HG03108 (cell line): ENCODE measurements around the gene CRYBG2.
"Not testable (repeated sequence)": the region's sequence is repeated elsewhere in the genome, so short reads cannot be mapped to it uniquely, and the experiment has no call there.

Experiments
- ATAC-seq: cut with Tn5 transposase; IDR thresholded peaks from one replicate; pipeline ENCODE4 v1.9.1; 2021; ENCODE audit warnings: moderate library complexity; ENCODE audit not compliant: unreplicated experiment

CRYBG2 gene

DNA sequence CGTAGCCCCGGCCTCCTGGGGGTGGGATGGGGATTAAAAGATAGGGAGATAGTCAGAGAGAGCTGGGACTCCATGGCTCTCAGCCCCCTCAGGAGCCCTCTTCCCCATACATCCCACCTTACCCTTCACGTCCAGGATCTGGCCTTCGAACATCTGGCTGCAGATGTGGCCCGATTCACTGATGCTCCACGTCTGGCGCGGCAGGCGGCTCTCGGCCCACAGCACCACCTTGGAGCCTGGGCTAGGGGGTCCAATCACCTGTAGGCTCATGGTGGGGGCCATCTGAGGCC, 31.9 kb downstream of the CRYBG2 start:
- no peak for ATAC-seq

DNA sequence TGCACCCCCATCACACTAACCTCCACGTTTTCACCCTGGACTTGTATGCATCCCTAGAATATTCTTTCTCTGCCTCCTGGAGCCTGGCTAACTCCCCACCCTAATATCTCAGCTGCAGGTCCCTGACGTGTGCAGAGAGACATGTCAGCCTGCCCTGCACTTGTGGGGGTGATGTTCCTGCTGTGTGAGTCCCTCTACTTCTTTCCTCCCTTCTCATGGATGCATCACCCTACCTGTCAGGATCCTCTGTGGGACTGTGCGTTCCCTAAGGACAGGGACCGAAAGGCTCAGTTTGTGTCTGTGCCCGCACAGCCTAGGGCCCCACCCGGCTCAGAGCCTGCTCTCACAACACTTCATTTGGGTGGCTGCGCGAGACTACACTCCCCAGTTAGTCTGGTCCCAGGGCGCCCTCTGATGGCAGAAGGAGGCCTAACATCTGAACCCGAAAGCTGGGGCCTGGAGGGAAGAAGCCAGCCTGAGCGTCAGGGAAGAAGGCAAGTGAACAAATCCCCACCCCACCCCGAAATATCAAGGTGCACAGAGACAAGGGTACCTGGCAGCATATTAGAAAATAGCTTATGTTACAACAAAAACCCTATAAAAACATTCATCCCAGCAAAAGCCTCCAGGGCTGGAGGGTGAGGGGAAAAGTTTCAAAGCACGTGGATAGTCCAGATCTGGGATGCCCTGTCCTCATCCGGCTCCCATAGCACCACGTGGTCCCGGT, 32.5 kb downstream of the CRYBG2 start:
- peak; percentile 35 for ATAC-seq

DNA sequence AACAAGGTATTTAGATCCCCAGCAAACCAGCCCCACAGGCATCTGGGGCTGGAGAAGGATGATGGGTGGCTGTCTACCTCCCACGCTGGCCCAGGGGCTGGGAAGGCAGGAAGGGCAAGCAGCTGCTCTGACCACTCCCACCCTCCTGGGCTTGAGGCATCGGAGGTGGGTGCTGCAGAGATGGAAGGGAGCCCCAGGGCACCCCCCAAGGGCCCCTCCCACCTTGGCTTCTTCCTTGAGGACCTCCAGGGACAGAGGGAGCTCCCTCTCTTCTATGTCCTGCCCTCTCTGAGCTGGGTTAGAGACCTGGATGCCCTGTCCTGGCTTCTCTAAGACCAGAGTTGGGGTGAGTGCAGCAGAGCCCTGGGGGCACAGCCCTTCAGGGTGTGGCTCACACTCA, 33.0 kb downstream of the CRYBG2 start:
- no peak for ATAC-seq

DNA sequence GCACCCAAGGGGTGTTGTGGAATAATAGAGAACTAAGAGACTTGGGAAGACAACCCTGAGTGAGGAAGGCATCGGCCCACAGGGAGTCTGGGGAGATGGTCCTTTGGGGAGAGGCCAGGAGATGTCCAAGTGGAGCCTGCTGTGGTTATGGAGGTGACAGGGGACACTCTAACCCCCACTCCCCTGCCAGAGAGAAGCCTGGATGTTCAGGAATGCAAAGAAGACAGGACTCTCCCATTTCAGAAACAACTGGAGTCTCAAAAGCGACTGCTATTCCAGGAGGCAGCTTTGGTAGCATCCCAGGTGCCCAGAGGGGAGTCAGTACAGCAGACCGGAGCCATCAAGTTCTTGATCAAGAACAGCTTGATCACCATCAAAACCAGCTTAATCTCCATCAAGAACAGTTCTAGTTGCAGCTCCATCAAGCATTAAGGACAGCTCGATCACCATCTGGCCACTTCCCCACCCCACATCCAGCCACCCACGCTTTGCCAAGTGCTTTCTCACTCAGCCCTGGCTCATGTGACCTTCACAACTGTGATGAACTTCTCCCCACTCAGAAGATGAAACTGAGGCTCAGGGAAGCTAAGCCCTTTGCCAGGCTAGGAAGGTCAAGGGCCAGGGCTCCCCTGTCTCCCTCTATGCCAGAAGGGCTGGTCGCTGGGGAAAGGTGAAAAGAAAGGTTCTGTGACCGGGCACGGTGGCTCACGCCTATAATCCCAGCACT, 35.4 kb downstream of the CRYBG2 start:
- ATAC-seq: no peak

DNA sequence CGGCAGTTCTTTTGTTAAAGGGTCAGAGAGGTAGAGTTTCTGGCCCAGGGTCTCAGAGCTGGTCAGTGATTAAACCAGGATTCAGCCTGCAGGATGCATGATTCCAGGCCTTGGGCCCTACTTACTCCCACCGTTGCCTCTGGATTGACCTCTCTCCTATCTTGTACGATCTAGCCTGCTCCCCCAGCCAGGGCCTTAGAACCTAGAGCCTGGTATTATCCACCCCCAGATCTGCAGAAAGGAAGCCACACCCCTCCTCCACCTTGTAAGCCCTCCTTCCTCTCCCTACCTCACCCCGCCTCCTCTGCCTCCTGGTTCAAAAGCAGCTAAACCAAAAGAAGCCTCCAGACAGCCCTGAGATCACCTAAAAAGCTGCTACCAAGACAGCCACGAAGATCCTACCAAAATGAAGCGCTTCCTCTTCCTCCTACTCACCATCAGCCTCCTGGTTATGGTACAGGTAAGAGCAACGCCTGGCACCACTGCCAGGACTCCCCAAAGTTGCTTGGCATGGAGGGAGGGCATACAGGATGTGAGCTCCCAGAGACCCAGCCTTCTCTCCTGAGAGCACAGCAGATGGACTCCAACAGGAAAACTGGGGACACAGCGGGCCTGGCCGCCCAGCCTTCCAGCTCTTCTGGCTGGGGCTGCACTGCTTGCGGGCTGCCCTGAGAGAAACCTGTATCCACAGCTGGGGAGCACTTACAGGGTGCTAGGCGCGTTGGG, 36.2 kb downstream of the CRYBG2 start, which contains the start of gene CD52:
Gene CD52 (plus strand): TSS at position 347 of the 726 bp plus-strand sequence. CDS start 60 bp downstream, at position 407.
- ATAC-seq: peak; percentile 30

DNA sequence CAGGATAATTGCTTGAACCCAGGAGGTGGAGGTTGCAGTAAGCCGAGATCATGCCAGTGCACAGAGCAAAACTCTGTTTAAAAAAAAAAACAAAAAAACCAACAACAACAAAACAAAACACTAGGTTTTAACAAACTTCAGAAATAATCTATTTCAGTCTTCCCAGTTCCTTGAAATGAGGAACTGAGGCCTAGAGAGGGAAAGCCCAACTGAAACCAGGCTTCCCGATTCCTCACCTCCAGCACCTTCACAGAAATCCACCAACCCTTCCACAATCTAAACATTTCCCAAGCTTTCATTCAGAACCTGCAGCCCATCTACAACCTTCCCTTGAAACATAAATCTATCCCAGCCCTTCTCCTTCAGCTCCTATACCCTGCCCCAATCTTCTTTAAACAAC, 36.8 kb downstream of the CRYBG2 start:
- no peak for ATAC-seq

DNA sequence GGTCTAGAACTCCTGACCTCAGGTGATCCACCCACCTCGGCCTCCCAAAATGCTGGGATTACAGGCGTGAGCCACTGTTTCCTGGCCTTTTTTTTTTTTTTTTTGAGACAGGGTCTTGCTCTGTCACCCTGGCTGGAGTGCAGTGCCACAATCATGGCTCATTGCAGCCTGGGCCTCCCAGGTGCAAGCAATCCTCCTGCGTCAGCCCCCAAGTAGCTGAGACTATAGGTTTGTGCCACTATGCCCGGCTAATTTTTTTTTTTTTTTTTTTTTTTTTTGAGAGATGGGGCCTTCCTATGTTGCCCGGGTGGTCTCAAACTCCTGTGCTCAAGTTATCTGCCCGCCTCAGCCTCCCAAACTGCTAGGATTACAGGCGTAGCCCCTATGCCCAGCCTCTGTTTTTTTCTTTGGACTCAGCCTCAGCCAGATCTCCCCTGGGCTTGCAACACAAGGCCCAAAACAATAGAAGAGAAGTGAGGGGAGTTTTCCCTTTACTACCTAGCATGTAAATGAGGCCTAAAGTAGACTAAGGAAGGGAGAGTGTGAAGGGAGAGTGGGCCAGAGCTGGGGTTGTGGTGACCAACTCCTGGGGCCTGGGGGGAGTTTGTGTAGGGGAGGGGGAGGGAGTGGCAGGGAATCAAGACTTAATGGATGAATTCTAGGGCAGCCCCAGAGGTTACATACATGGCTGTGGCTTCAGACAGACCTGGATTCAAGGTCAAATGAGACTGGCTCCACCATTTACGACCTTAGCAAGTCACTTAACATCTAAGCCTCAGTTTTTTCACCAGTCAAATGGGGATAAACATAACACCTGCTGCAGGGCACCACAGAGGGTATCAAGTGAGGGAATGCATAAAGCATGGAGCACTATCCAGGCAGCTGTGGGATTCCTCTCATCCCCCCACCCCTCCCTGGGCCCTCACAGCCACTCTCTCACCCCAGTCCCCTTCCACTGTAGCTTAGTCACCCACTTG, 37.8 kb downstream of the CRYBG2 start:
- ATAC-seq: no peak

DNA sequence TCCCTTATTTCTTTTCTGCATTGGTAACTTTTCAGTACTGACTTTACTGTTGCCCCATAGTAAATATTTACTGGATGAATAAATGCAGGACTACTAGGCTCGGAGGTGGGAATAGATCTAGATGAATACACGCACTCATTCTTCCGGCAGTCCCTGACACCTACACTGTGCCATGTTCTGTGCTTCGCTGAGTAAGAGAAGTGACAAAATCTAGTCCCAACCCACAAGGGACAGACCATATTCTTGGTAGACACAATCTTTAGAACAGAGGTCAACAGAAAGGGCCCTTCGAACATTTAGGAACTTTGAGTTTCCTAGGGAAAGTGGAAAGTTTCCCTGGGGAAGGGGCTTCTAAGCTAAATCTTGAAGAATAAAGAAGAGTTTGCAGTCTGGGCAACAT, 39.4 kb downstream of the CRYBG2 start:
- no peak for ATAC-seq

DNA sequence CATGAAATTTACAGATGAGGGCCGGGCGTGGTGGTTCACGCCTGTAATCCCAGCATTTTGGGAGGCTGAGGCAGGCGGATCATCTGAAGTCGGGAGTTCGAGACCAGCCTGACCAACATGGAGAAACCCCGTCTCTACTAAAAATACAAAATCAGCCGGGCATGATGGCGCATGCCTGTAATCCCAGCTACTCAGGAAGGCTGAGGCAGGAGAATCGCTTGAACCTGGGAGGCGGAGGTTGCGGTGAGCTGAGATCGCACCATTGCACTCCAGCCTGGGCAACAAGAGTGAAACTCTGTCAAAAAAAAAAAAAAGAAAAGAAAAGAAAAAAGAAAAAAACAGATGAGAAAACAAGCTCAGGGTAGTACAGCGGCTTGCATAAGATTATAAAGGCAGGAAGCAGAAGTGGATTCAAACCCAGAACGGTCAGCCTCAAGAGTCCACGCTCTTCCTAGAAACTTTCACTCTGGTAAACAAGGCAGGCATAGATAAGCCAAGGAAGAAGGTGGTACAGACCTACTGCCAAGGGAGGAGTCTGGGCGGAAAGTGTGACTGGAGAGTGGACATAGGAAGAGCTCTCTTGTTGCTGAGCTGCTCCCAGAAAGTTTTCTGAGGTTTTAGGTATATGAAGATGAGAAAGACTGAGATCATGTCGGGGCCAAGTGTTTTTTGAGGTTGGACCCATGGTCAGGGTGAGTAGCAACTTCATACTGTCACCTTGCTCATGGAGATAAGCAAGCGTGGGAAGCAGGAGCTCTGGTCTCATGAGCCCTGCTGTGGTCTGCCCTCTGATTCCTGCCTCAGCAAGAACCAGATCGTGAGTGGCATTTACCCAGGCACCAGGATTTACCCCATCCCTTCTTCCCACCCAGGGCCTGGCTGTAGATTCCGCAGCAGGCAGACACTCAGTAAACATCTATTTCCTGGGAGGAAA, 45.7 kb downstream of the CRYBG2 start:
- ATAC-seq: not testable (repeated sequence)

DNA sequence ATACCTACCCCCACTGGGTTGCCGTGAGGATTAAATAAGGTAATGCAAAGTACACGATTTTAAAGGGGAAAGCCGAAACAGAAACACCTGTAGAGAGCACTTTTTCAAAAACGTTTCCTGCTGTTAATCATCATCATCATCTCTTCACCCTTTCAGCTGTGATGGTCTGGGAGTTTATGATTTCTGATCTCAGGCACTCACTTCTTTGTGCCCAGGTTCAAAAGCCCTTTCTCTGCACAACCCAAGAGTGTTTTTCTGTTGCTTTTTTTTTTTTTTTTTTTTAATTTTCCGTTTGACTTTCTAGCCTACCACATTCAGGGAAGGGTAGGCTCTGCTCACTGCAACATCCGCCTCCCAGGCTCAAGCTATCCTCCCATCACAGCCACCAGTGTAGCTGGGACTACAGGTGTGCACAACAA, 46.6 kb downstream of the CRYBG2 start:
- no peak for ATAC-seq

DNA sequence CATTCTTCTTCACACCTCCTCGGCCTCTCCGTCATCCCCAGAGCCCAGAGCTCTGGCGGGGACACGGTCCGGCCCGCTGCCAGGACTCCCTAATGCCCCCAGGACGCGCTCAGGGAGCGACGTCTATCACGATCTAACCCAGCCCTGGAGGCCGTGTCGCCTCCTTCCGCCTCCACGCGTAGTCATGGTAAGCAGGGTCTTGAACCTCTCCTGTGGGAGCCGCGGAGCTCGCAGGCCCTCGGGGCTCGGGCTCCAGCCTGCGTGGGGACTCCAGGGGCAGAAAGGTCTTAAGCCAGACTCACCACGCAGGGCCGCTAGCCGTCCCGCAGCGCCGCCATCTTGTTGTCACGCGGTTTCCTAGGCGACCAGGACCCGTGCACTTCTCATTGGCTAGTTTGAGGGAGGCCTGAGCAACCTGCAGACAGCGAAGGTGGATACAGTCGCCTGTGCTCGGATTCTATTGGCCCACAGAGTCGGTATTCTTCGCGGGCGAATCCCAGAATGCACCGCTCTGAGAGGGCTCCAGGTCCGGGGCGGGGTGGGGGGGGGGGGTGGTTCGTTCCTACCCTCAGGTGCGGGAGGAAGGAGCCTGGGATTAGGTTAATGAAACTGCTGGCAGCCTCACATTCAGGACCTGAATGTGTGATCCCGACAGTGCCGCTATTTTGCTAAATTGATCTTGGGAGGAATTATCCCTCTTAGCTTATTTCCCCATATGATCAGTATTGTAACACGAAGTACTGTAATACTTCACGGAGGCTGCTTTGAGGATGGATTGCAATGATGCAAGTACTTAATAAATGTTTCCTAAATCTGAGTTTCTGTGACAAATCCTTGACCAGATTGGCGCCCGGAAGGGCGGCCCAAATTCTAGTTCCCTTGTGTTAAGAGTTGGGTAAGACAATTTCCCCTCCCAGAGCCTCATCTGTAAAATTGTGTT, 47.4 kb downstream of the CRYBG2 start, which contains the start of gene UBXN11:
Gene UBXN11 (minus strand): TSS at position 347 of the 940 bp plus-strand sequence. CDS start 3,753 bp downstream, outside the sequence.
- peak; percentile 96 for ATAC-seq

DNA sequence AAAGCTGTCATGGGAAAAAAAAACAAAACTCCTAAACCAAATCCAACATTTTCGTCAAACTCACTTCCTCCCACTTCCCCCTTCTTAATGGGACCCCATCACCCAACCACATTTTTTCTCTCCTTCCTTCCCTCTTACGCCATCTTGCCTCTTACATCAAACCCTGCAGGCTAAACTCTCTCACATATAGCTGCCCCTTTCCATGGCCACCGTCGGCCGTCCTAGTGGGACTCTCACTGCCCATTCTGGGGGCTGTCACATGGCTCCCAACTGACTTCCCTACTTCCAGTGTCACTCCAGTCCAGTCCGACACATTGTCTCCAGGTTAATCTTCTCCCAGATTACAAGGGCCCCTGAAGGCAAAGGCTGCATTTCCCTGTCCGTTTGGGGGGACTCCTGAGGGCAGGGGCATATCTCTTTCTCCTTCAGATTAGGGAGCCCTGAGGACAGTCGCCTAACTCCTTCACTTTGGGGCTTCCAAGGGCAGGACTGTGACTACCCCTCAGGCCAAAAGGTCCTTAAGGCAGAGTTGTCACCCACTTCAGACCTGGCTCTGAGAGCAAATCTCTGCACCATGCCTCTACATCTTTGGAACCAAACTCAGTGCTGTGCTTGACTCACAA, 48.2 kb downstream of the CRYBG2 start:
- no peak for ATAC-seq

DNA sequence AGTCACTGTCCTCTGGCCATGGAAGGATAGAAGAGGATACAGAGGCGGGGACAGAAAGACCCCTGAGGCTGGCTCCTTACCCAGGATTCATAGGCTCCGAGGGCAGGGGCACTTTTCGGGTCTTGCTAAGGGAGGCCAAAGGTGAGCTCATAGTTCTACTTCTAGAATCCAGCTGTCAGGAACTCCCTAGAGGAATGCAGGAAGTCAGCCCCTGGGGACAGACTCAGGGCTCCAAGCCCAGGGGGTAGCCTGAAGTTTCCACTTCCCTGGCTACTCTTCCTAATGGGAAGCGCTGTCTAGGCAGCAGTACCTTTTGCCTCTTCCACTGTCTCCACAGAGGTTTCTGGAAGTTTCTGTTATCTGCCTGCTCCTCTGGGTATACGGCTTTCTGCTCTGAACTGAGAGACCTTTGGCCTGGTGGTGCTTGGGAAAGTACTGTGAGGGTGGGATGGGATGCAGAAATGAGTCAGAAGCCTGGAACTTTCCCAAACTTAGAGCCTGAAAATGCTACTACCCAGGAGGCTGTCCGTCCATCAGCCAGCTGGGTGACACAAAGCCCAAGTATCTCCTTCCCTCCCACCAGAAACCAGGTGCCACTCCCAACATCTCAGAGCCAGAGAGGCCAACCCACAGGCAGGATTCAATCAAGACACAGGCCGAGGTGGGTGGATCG, 51.1 kb downstream of the CRYBG2 start:
- no peak for ATAC-seq

DNA sequence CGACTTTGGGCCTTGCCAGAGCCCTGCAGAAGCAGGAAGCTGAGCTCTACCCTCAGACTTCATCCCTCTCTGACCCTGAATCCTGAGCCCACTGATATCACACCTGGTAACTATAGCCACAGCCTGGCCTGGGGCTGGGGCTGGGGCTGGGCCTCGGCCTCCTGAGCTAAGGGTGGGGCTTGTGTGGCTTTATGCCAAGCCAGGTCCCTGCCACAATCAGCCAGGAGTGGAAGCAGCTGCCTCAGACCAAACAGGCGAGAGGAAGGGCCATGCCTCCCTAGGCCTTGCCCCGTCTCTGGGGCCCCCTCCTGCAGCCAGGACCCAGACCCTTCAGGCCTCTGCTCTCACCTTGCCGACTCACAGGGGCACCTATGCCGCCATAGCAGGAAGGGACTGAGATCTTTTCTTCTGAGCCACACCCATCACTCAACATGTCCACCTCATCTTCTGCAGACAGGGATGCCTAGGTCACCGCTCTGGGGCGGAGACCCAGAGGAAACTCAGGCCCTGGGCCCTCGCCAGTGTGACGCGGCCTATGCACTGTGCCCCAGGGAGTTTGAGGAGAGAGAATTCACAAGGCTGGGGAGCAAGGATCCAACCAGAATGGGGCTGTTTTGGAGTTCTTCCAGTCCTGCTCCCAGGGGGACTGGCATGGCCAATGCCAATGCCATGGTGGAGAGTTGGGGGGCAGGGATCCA, 53.2 kb downstream of the CRYBG2 start:
- ATAC-seq: no peak

DNA sequence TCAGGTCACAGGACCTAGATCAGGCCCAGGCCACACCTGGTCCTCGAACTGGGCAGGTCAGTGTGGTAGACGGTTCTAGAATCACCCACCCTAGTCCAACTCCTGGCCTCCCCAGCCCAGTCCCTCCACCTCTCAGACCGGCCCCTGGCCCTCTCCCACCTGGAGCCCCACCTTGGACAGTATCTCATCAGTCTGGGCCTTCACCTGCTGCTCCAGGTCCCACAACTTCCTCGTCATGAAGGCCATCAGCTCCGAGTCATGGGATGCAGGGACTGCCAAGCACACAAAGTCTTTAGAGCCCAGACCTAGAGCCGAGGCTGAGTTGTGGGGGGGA, 56.2 kb downstream of the CRYBG2 start:
- ATAC-seq: no peak

DNA sequence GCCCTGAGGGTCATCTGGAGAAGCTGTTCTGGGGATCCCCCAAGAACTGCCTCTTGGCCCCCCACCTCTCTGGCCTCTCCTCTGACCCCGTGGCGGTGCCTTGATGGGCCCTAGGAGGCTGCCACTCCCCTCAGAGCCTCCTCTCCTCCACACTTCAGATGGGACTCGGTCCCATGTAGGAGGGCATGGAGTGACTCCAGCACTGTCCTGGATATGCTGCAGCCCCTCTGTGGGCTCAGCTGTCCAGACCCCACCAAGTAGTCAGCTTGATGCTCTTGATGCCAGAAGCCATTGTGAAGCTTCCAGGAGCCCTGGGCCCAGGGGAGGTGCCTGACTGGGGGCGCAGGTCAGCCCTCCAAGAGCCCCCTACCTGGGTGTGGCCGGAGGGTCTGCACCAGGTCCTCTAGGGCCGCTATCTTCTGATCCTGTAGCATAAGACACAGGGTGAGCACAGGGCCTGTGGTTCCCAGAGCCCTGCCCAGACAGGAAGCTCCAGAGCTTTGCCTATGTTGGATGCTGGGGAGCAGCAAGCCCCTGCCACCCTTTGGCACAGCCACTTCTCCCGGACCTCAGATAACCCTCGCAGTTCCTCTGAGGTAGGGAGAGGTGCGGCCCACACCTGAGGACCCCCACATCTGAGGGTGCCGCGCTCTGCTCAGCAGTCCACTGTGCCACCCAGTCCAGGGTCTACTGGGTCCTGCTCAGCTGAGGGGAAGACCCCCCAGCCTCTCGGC, 56.7 kb downstream of the CRYBG2 start:
- ATAC-seq: no peak
